ENCODE data around the gene CXorf51A.
A peak's percentile ranks its signal among the peaks of the same experiment; 100 is the strongest.
"Not testable (repeated sequence)": the region's sequence is repeated elsewhere in the genome, so short reads cannot be mapped to it uniquely, and the experiment has no call there.

The CXorf51A gene

GRCh38 chrX:146814644-146815043 is at the start of gene CXorf51A:
TSS of gene CXorf51A (minus strand) at chrX:146814744. CDS start at chrX:146814723, 21 bp downstream.
- DNase-seq, result not testable (repeated sequence)

DNA sequence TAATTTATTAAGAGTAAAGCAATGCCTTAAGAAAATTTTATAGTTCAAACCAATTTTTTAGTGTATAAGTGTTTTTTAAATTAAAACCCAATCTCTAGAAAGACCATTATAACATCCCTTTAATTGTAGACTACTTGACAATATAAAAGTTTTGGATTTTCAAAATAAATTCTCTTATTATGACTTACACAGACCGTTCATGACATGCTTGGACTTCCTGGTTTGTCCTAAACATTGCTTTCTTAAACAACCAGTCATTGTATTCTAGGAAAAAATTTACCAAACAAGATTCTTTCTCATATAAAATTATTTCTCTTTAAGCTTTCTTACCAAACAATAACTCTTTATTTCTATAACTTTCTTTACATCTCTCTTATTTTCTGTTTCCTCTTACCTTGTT is 49.0 kb upstream of the CXorf51A start:
- no peak for DNase-seq

GRCh38 chrX:146854281-146854680 is 39.7 kb upstream of the CXorf51A start:
- DNase-seq, result no peak

DNA sequence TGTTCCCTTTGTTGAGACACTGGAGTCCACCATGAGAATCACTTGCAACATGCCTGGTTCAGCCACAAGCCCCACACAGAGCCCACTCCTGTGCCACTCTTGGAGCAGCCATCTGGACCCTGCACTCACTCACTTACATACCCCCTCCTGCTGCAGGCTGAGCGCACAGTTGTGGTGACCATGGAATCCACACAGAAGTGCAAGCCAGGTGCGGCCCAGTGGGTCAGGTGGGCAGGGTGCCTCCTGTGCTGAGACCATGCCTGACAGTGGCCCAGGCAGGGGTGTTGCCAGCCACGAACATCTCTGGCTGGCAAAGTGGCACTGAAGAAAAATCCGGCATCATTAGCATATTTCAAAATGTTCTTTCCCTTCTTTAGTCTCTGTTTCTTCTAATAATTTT is 17.4 kb upstream of the CXorf51A start:
- peak in 1 of 4 experiments; percentile 0 for DNase-seq

- not testable (repeated sequence) for DNase-seq
Observed at GRCh38 chrX:146809471-146809870, 5.1 kb downstream of the CXorf51A start, which contains the start of gene CXorf51B. TSS of gene CXorf51B (plus strand) at chrX:146809771. CDS start at chrX:146809792, 21 bp downstream.

Measured in activated CD4-positive, CD25-positive, alpha-beta regulatory T cell (primary cell).